Measurements from ENCODE around the gene NT5E. TPM values are rescaled to one million over a fixed set of nuclear protein-coding genes. Genes with fewer than 3 reads are reported as not detected.

The NT5E gene
- total RNA-seq = 10 to 100 TPM; 18.6 to 28.0 TPM

DNA sequence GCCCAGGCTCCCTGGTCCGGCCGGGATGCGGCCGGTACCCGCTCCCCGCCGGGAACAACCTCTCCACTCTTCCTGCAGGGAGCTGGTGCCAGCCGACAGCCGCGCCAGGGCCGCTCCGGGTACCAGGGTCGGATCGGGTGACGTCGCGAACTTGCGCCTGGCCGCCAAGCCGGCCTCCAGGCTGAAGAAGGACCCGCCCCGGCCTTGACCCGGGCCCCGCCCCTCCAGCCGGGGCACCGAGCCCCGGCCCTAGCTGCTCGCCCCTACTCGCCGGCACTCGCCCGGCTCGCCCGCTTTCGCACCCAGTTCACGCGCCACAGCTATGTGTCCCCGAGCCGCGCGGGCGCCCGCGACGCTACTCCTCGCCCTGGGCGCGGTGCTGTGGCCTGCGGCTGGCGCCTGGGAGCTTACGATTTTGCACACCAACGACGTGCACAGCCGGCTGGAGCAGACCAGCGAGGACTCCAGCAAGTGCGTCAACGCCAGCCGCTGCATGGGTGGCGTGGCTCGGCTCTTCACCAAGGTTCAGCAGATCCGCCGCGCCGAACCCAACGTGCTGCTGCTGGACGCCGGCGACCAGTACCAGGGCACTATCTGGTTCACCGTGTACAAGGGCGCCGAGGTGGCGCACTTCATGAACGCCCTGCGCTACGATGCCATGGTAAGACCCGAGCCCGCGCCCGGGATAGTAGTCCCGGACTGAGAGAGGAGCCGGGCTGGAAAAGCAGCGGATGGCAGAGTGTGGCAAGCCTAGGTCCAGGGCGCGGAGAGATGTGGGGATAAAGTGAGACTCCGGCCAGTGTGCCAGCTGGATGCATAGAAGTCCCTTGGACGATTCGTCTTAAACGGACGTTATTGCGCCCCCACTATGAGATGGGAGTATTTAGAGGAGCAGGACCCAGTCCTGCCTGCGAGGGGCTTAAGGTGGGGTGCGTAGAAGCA lies at the start of gene NT5E:
Gene NT5E, plus strand, starts transcription at position 266 of the 942 bp plus-strand sequence. Its CDS starts 57 bp downstream, at position 323.
- Histone ChIP-seq H3K9ac (ENCODE audit: low read depth in 2 of 2, low read length in 2 of 2) (peak within 1 kb of the TSS; percentile 65 to 80), H3K4me3 (peak within 1 kb of the TSS; percentile 55), H3K9me3 (no peaks in the 10 kb centered on the region), H3K36me3 (no peaks in the 10 kb centered on the region), H3K27ac (peak within 1 kb of the TSS; percentile 68), H3K4me1 (peaks cover 7% of the 10 kb centered on the region), H3K27me3 (peaks cover 8% of the 10 kb centered on the region)
- peak; percentile 79 for DNase-seq
- intact Hi-C loops (cut with DNase I) = no loop called here
- TF ChIP-seq, protein P1, sequence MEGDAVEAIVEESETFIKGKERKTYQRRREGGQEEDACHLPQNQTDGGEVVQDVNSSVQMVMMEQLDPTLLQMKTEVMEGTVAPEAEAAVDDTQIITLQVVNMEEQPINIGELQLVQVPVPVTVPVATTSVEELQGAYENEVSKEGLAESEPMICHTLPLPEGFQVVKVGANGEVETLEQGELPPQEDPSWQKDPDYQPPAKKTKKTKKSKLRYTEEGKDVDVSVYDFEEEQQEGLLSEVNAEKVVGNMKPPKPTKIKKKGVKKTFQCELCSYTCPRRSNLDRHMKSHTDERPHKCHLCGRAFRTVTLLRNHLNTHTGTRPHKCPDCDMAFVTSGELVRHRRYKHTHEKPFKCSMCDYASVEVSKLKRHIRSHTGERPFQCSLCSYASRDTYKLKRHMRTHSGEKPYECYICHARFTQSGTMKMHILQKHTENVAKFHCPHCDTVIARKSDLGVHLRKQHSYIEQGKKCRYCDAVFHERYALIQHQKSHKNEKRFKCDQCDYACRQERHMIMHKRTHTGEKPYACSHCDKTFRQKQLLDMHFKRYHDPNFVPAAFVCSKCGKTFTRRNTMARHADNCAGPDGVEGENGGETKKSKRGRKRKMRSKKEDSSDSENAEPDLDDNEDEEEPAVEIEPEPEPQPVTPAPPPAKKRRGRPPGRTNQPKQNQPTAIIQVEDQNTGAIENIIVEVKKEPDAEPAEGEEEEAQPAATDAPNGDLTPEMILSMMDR (IDR thresholded peaks at IDR 0.05) = no peak

DNA sequence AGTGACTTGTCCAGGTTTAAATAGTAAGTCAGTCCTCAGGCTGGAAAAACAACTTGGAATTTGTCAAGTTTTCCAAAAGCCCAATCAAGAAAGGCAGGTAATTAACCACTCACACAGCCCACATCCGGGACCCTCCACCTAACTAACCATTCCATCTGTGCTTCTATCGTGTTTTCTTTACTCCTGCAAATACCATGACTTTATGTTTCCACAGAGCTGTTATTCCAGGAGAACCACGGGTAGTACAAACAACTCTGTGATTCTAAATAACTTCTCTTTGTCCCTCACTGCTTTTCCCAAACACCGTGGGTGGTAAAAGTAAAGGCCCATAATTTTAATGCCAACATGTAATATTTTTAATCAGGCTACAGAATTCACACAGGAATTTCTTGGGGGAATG lies 49.6 kb upstream of the NT5E start:
- no peak for DNase-seq
- Histone ChIP-seq H3K36me3 (no peaks in the 10 kb centered on the region), H3K9me3 (no peaks in the 10 kb centered on the region), H3K27me3 (no peaks in the 10 kb centered on the region), H3K9ac (ENCODE audit: low read depth in 2 of 2, low read length in 2 of 2) (no peak overlapping the region), H3K4me3 (no peak overlapping the region), H3K4me1 (peaks cover 10% of the 10 kb centered on the region), H3K27ac (no peak overlapping the region)
- TF ChIP-seq, protein P1 (IDR thresholded peaks at IDR 0.05) = no peak
- intact Hi-C loops (cut with DNase I) = no loop called here

DNA sequence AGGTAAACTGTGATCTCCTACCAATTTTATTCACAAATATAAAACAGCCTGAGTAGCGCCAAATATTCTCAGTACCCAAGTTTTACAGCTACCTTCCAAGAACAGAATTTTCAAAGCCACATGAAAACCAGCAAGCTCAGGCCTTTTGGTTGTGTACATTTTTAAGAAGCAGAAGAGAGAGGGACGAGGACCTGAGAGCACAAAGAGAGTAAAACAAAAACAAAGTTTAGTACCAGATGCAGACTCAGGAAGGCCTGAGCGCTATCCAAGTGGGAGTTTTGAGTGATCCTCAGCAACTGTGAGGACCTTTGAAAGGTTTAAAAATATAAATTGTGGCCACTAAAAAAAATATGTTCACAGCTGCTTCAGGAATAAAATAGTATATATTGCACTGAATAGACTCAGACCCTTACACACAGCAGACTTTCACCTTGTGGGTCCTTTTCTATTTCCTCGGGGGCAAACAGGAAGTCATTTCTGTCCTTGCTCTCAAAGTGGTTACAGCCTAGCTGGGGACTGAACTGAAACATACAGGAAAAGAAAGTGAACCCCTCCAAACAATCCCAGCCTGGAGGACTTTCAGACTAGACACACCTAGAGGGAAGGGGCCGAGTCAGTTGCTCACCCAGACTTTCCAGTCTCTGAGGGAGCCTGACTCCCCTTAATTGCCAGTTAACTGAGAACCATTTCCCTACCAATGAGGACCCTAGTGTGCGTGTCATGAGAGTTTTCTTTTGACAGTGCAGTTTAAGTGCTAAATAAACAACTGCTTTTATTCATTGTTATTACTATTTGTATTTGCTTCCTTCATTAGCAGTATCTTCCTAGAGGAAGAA lies 48.5 kb upstream of the NT5E start:
- no peak for DNase-seq
- no peak overlapping the region for H3K9ac ChIP-seq (ENCODE audit: low read depth in 2 of 2, low read length in 2 of 2)
- no peak overlapping the region for H3K27ac ChIP-seq

DNA sequence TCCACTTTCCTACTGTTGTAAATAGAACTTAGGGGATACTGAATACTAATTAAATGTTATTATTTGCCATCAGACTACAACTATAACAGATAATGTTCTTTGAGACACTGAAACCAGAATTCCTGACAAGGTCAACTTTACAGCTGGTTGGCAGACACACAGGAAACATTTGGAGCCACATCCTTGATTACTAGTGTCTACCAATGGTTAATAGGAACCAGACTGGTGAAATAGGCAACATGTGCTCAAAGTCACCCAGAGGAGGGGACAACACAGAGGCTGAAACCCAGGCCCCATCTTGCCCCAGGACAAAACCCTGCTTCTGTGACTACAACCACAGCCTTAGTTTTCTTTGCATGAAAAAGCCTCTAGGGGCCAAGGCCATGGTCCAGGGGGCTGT lies 47.8 kb upstream of the NT5E start:
- TF ChIP-seq, protein P1 (IDR thresholded peaks at IDR 0.05) = no peak
- DNase-seq = no peak
- no peaks in the 10 kb centered on the region for H3K36me3 ChIP-seq
- no peak overlapping the region for H3K4me3 ChIP-seq
- H3K27ac ChIP-seq = no peak overlapping the region
- intact Hi-C loops (cut with DNase I) = no loop called here
- no peaks in the 10 kb centered on the region for H3K27me3 ChIP-seq
- no peaks in the 10 kb centered on the region for H3K9me3 ChIP-seq
- peaks cover 10% of the 10 kb centered on the region for H3K4me1 ChIP-seq
- H3K9ac ChIP-seq (ENCODE audit: low read depth in 2 of 2, low read length in 2 of 2) = no peak overlapping the region

More for the DNA sequence above, 48.5 kb upstream of the NT5E start:
- Histone ChIP-seq H3K36me3 (no peaks in the 10 kb centered on the region), H3K9me3 (no peaks in the 10 kb centered on the region), H3K4me3 (no peak overlapping the region), H3K4me1 (peaks cover 10% of the 10 kb centered on the region), H3K27me3 (no peaks in the 10 kb centered on the region)
- intact Hi-C loops (cut with DNase I) = no loop called here
- TF ChIP-seq, protein P1 (IDR thresholded peaks at IDR 0.05) = no peak

DNA sequence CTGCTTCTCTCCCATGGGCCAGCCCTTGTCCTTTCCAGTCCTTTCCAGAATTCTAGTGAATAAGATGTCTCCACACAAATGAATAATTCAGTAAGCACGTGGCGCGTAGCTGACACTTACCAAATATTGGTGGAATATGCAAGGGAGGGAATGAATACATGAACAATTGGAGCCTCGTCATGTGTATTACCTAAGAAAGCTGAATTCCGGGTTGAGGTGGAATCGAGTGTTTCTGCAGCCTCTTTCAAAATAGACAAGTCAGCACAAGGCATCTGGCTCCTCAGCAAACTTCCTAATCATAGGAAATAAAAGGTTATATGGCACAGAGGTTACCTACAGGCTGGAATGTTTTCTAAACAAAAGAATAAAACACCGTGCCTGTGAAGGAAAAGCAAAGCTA lies 47.0 kb upstream of the NT5E start:
- Histone ChIP-seq H3K36me3 (no peaks in the 10 kb centered on the region), H3K27me3 (no peaks in the 10 kb centered on the region), H3K9ac (ENCODE audit: low read depth in 2 of 2, low read length in 2 of 2) (peak overlapping the region in 1 of 2 donors; percentile 4), H3K4me1 (peaks cover 10% of the 10 kb centered on the region), H3K4me3 (no peak overlapping the region), H3K27ac (peak overlapping the region; percentile 78), H3K9me3 (no peaks in the 10 kb centered on the region)
- TF ChIP-seq, protein P1 (IDR thresholded peaks at IDR 0.05) = no peak
- intact Hi-C loops (cut with DNase I) = no loop called here
- no peak for DNase-seq
